ENCODE data around the gene GLIS1. TPM values are rescaled to one million over a fixed set of nuclear protein-coding genes. Genes with fewer than 3 reads are reported as not detected.

Gene GLIS1
- polyA plus RNA-seq, 1 donor (not counting 4 experiments of a cell fraction or from before 2014, with no cell fraction given) = not detected

GRCh38 chr1:53678507-53678906 lies 60.5 kb downstream of the GLIS1 start:
- TF ChIP-seq EZH2 (IDR thresholded peaks at IDR 0.05; ENCODE audit: low read length) = no peak
- TF ChIP-seq, protein P1, sequence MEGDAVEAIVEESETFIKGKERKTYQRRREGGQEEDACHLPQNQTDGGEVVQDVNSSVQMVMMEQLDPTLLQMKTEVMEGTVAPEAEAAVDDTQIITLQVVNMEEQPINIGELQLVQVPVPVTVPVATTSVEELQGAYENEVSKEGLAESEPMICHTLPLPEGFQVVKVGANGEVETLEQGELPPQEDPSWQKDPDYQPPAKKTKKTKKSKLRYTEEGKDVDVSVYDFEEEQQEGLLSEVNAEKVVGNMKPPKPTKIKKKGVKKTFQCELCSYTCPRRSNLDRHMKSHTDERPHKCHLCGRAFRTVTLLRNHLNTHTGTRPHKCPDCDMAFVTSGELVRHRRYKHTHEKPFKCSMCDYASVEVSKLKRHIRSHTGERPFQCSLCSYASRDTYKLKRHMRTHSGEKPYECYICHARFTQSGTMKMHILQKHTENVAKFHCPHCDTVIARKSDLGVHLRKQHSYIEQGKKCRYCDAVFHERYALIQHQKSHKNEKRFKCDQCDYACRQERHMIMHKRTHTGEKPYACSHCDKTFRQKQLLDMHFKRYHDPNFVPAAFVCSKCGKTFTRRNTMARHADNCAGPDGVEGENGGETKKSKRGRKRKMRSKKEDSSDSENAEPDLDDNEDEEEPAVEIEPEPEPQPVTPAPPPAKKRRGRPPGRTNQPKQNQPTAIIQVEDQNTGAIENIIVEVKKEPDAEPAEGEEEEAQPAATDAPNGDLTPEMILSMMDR (optimal IDR thresholded peaks at IDR 0.05 in 1 of 3, IDR thresholded peaks at IDR 0.05 in 1 of 3, conservative IDR thresholded peaks at IDR 0.05 in 1 of 3; ENCODE audit: extremely low read depth in 1 of 3, insufficient read depth in 2 of 3, low read length in 3 of 3) = no peak
- no peaks in the 10 kb centered on the region for H3K9me3 ChIP-seq (ENCODE audit: control insufficient read depth, low read depth, low read length)
- no peaks in the 10 kb centered on the region for H3K4me1 ChIP-seq (ENCODE audit: control insufficient read depth, extremely low read depth, insufficient read depth, low read length)
- no peaks in the 10 kb centered on the region for H3K79me2 ChIP-seq (ENCODE audit: control insufficient read depth, insufficient read depth, low read length)
- no peak for FAIRE-seq
- no peaks in the 10 kb centered on the region for H3K36me3 ChIP-seq (ENCODE audit: control insufficient read depth in 2 of 2, extremely low read depth in 1 of 2, insufficient read depth in 2 of 2, low read length in 2 of 2)
- H3K9ac ChIP-seq (ENCODE audit: control insufficient read depth, extremely low read depth, insufficient read depth, low read length) = no peak overlapping the region
- H3K9me1 ChIP-seq (ENCODE audit: control insufficient read depth, extremely low read depth, insufficient read depth, low read length) = no peaks in the 10 kb centered on the region
- no peak overlapping the region for H2AFZ ChIP-seq (ENCODE audit: control insufficient read depth, low read length)
- dilution Hi-C loops (cut with MboI; ENCODE audit: extremely low pct_ligation_motif_present, low sequenced_read_pairs) = no loop called here
- peaks cover 33% of the 10 kb centered on the region for H3K27me3 ChIP-seq (ENCODE audit: control insufficient read depth, extremely low read depth, insufficient read depth, low read length)
- H3K4me2 ChIP-seq (ENCODE audit: control insufficient read depth, extremely low read depth, insufficient read depth, low read depth, low read length) = no peak overlapping the region
- peaks cover 5% of the 10 kb centered on the region for H4K20me1 ChIP-seq (ENCODE audit: control insufficient read depth, extremely low read depth, insufficient read depth, low read length)
- no peak overlapping the region for H3K4me3 ChIP-seq (ENCODE audit: control insufficient read depth in 2 of 3, extremely low read depth in 1 of 3, insufficient read depth in 2 of 3, low read depth in 1 of 3, low read length in 3 of 3)
- H3K27ac ChIP-seq (ENCODE audit: control insufficient read depth, insufficient read depth, low read length) = no peak overlapping the region
- no peak for DNase-seq (ENCODE audit: low read depth, low spot score)

- no peak overlapping the region for H3K9ac ChIP-seq (ENCODE audit: control insufficient read depth, extremely low read depth, insufficient read depth, low read length)
These were observed 60.9 kb downstream of the GLIS1 start for GRCh38 chr1:53678046-53678445.

More at GRCh38 chr1:53678046-53678445, 60.9 kb downstream of the GLIS1 start:
- DNase-seq (ENCODE audit: low read depth, low spot score) = no peak
- H3K4me3 ChIP-seq (ENCODE audit: control insufficient read depth in 2 of 3, extremely low read depth in 1 of 3, insufficient read depth in 2 of 3, low read depth in 1 of 3, low read length in 3 of 3) = no peak overlapping the region
- H3K4me1 ChIP-seq (ENCODE audit: control insufficient read depth, extremely low read depth, insufficient read depth, low read length) = no peaks in the 10 kb centered on the region
- peaks cover 5% of the 10 kb centered on the region for H4K20me1 ChIP-seq (ENCODE audit: control insufficient read depth, extremely low read depth, insufficient read depth, low read length)
- TF ChIP-seq, protein P1 (optimal IDR thresholded peaks at IDR 0.05 in 1 of 3, IDR thresholded peaks at IDR 0.05 in 1 of 3, conservative IDR thresholded peaks at IDR 0.05 in 1 of 3; ENCODE audit: extremely low read depth in 1 of 3, insufficient read depth in 2 of 3, low read length in 3 of 3) = no peak
- TF ChIP-seq EZH2 (IDR thresholded peaks at IDR 0.05; ENCODE audit: low read length) = no peak
- H2AFZ ChIP-seq (ENCODE audit: control insufficient read depth, low read length) = no peak overlapping the region
- H3K27me3 ChIP-seq (ENCODE audit: control insufficient read depth, extremely low read depth, insufficient read depth, low read length) = peaks cover 33% of the 10 kb centered on the region
- FAIRE-seq = no peak
- no peaks in the 10 kb centered on the region for H3K9me1 ChIP-seq (ENCODE audit: control insufficient read depth, extremely low read depth, insufficient read depth, low read length)
- H3K9me3 ChIP-seq (ENCODE audit: control insufficient read depth, low read depth, low read length) = no peaks in the 10 kb centered on the region
- H3K27ac ChIP-seq (ENCODE audit: control insufficient read depth, insufficient read depth, low read length) = no peak overlapping the region
- H3K36me3 ChIP-seq (ENCODE audit: control insufficient read depth in 2 of 2, extremely low read depth in 1 of 2, insufficient read depth in 2 of 2, low read length in 2 of 2) = no peaks in the 10 kb centered on the region
- H3K79me2 ChIP-seq (ENCODE audit: control insufficient read depth, insufficient read depth, low read length) = no peaks in the 10 kb centered on the region
- dilution Hi-C loops (cut with MboI; ENCODE audit: extremely low pct_ligation_motif_present, low sequenced_read_pairs) = no loop called here
- H3K4me2 ChIP-seq (ENCODE audit: control insufficient read depth, extremely low read depth, insufficient read depth, low read depth, low read length) = no peak overlapping the region

Data from keratinocyte (primary cell).